ENCODE data around the gene SMU1. TPM values are rescaled to one million over a fixed set of nuclear protein-coding genes. Genes with fewer than 3 reads are reported as not detected.

The SMU1 gene
- total RNA-seq, 2 donors from 2014 or later: 11.4 to 12.2 TPM

GRCh38 chr9:33019797-33020196 is 56.7 kb downstream of the SMU1 start:
- no peak for DNase-seq (ENCODE audit: low spot score)
- Histone ChIP-seq H3K36me3 (peaks cover 3% of the 10 kb centered on the region), H3K4me3 (no peak overlapping the region), H3K4me1 (peaks cover 0 to 16% of the 10 kb centered on the region in 2 donors), H3K27me3 (no peaks in the 10 kb centered on the region), H3K27ac (no peak overlapping the region), H3K9me3 (no peaks in the 10 kb centered on the region)
- no peak for TF ChIP-seq CTCF (IDR thresholded peaks at IDR 0.05)

DNA sequence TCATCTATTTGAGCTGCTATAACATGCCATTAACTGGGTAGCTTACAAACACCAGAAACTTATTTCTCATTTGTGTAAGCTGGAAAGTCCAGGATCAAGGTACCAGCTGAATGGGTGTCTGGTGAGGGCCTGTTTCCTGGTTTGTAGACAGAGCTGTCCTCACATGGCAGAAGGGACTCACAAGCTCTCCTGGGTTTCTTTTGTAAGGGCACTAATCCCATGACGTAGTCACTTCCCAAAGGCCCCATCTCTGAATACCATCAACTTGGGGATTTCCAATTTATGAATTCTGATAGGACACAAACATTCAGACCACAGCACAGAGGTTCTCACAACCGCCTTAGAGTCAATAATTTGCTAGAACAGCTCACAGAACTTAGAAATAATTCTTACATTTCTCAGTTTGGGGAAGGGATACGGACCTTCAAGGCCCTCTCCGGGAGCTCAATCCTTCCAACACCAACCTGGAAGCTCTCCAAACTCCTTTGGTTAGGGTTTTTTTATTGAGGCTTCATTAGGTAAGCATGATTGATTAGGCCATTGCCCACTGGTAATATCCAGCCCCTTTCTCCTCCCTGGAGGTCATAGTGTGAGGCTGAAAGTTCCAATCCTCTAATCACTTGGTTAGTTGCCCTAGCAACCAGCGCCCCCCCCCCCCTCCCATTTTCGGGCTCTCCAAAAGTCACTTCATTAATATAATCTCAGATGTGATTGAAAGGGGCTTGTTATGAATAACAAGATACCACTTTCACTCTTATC is 59.0 kb downstream of the SMU1 start:
- H3K36me3 ChIP-seq: peaks cover 3% of the 10 kb centered on the region
- no peak overlapping the region for H3K27ac ChIP-seq
- no peak for TF ChIP-seq CTCF (IDR thresholded peaks at IDR 0.05)
- DNase-seq (ENCODE audit: low spot score): no peak
- peaks cover 0 to 4% of the 10 kb centered on the region in 2 donors for H3K4me1 ChIP-seq
- H3K4me3 ChIP-seq: no peak overlapping the region
- no peaks in the 10 kb centered on the region for H3K9me3 ChIP-seq
- no peaks in the 10 kb centered on the region for H3K27me3 ChIP-seq

GRCh38 chr9:33014665-33015014 is 61.8 kb downstream of the SMU1 start:
- Histone ChIP-seq H3K9me3 (no peaks in the 10 kb centered on the region), H3K4me1 (no peaks in the 10 kb centered on the region), H3K27ac (no peak overlapping the region), H3K4me3 (no peak overlapping the region), H3K27me3 (no peaks in the 10 kb centered on the region), H3K36me3 (no peaks in the 10 kb centered on the region)
- DNase-seq (ENCODE audit: low spot score): no peak
- no peak for TF ChIP-seq CTCF (IDR thresholded peaks at IDR 0.05)

- Histone ChIP-seq H3K4me1 (no peaks in the 10 kb centered on the region), H3K36me3 (no peaks in the 10 kb centered on the region), H3K4me3 (no peak overlapping the region), H3K27me3 (no peaks in the 10 kb centered on the region), H3K9me3 (no peaks in the 10 kb centered on the region), H3K27ac (no peak overlapping the region)
- TF ChIP-seq CTCF (IDR thresholded peaks at IDR 0.05): no peak
- no peak for DNase-seq (ENCODE audit: low spot score)
Measured at GRCh38 chr9:33013962-33014664, 62.4 kb downstream of the SMU1 start.

DNA sequence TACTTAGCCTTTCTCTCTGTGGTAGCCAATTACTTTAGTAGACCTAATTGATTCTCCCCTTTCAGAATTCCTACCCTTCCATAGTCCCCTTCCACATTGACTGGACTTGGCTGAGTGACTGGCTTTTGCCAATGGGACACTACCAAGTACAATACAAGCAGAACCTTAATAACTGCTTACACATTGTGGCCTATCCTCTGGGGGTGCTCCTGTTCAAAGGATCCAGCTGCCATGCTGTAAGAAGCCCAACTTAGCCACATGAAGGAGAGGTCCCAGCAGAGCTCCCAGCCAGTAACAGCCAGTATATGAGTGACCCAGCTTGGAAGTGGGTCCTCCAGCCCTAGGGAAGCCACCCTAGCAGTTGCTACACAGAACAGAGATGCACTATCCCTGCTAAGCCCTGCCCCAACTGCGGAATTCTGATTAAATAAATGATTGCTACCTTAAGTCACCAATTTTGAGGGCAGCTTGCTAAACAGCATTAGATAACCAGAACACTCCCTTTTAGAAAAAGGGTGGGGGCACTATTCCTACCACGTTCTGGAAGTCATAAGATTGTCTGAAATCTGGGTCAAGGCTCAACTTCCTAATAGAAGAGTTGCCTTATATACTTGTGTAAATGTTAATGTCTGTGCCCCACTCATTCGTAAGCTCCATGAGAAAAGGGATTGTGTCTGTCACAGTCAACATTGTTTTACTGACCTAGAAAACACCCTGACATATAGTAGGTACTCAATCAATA is 64.0 kb downstream of the SMU1 start:
- no peak for TF ChIP-seq CTCF (IDR thresholded peaks at IDR 0.05)
- H3K27ac ChIP-seq: no peak overlapping the region
- no peaks in the 10 kb centered on the region for H3K27me3 ChIP-seq
- no peak for DNase-seq (ENCODE audit: low spot score)
- H3K4me3 ChIP-seq: no peak overlapping the region
- no peaks in the 10 kb centered on the region for H3K36me3 ChIP-seq
- H3K9me3 ChIP-seq: no peaks in the 10 kb centered on the region
- H3K4me1 ChIP-seq: no peaks in the 10 kb centered on the region
